Stimulated activated CD4-positive, alpha-beta T cell treated with anti-CD3 and anti-CD28 coated beads, Interleukin-4, amount 100 ng/mL, for 1 hour (primary cell): ENCODE results near the gene DHX30.

ENCODE experiments used
- DNase-seq: peaks from one replicate; pipeline ENCODE4 v3.0.0-alpha.2; 2020

The DHX30 gene

DNA sequence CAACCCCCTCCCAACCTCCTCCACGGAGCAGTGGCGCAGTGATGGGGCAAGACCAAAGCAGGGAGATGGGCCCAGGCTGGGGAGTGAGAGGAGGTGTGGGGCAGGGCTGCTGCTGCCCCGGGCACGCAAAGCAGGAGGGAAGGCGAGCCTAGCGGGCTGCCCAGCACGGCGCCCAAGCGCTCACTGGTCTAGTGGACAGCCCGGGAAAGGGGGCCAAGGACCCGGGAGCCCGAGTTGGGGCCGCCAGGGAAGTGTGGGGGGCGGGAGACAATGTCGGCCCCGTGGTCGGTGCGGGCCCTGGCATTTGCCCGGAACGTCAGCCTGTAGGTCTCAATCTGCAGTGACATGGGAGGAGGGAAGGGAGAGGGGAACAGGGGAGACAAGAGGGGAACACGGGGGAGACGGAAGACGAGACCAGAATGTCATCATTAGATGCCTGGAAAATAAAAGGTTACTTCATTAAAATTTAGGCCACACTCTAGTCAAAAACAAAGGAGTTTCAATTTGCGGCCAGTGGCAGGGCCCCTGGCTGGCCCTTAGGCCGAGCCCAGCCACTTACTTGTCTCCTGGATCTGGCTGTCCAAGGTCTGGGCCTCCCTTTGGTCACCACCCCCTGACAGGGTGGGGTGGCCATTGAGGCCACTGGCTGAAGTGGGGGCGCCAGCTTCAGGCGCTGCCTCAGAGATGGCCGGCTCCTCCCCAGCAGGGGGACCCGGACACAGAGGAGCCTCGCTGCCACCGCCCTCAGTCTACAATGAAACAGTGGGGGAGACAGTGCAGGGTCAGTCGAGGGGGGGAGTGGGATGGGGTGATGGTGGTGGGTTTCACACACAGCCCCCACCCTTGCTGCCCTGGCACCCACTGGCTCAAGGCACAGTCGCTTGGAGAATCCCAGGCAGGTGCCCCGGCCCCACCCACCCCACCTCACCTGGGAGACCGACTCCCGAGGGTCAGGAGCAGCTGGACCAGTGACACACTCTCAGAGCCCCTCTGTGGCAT is 50.0 kb downstream of the DHX30 start:
- no peak for DNase-seq

DNA sequence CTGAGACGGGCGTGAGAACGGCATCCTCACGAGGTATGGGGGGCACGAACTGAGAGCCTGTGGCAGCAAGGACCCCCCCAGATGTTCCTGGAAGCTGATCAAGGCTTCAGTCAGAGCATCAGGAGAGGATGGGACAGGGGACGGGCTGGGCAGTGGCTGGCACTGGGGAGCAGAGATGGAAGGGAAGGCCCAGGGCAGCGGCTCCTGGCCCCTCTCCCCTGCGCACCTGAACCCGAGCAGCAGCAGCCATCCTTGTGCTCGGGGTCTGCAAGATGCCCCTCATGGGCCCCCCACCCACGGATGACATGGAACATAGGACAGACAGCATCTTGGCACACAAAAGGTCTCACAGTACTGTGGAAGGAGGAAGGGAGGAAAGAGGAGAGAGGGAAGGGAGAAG is 51.3 kb downstream of the DHX30 start:
- no peak for DNase-seq

DNA sequence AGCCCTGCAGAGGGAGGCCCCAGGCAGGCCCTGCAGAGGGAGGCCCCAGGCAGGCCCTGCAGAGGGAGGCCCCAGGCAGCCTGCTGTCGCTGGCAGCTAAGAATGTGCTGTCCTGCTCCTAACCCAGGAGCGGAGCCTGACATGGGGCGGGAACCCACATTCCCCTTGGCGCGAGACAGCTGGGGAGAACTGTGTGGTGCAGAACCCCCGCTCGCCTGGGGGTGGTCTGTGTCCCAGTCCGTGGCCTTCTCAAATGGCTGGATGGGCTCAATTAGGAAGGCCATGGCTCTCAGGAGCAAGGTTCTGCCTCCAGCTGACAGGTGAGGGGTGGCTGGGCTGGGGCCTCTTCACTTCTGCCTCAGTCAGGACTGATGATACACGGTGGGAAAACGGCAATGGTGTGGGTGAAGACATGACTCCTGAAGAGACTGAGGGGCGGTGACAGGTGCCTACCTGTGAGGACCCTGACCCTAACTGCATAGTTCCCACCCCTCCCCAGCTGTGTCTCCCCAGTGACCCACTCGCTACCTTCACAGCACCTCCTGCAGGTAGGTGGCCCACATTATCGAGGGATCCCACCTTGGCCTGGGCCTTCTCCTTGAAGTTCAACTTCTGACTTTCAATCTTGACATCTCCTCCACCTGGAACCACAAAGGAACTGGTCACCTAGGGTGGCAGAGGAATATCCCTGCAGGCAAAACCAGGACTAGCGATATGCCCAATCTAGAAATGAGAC is 52.0 kb downstream of the DHX30 start:
- no peak for DNase-seq

DNA sequence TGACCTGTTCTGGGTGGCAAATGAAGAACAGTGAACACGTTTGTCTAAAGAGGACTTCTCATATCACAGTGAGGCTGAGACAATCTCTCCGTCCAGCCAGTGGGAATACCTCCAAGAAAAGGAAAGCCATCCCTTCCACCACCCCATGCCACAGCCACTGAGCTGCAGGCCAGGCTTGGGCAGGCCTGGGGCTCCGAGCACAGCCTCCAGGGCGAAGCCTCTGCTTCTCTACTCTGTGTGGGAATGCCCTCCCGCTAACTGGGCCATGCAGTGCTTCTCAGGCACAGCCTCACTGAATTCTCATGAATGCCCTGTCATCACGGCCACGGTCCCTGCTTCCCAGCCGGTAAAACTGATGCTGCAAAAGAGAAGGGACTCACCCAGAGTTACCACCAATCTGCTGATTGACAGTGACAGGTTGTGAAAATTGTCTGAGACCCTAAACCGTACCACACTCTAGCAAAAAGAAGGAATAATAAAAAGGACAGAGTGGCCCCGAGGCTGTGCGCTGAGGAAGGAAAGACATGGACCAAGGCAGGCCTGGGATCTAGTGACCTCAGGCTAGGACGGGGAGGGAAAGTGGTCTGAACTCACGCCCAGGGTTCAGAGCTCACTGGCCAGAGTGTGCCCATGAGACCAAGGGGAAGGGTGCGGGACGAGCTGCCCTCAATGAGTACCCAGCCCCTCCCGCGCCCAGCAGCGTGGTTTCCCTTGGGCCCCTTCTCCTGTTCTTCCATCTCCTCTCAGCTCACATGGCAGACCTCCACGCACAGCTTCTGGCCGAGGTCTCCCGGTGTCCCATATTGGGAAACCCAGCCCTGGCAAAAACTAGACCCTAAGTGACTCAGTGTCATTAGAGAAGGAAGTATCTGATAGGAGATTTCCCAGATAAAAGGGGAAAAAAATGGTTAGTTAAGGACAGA is 52.8 kb downstream of the DHX30 start:
- DNase-seq, result no peak

DNA sequence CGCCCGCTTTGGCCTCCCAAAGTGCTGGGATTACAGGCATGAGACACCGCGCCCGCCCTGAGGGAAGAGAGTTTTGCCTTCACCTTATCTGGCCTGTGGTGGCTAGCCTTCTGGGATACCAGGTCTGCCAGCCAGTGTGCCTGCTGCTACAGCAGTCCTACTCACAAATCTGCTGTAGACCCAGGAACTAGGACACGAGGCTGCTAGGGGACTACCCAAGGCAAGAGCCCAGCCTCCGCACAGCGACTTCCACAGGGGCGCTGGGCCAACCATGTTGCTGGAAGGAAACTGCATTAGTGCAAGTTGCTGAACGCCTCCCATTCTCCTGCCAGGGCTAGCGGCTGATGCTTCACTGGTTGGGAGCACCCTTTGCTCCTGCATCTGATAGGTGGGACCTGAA is 53.7 kb downstream of the DHX30 start:
- no peak for DNase-seq

DNA sequence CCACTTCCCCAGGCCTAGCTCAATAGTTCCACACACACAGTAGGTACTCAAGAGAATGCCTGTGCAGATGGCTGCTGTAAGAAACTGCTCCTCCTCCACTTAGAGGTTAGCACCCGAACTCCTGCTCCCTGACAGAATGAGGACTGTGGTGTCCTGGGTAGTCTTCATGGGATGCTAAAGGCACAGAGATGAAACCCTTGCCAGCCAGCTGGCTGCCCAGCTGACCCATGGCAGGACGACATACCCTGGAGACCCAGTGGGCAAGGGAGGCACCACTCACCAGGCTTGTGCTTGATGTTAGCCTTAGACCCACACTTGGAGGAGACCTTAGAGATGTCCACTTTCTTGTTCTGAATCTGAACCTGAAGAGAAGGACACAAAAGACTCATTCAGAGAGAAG is 54.2 kb downstream of the DHX30 start:
- no peak for DNase-seq

DNA sequence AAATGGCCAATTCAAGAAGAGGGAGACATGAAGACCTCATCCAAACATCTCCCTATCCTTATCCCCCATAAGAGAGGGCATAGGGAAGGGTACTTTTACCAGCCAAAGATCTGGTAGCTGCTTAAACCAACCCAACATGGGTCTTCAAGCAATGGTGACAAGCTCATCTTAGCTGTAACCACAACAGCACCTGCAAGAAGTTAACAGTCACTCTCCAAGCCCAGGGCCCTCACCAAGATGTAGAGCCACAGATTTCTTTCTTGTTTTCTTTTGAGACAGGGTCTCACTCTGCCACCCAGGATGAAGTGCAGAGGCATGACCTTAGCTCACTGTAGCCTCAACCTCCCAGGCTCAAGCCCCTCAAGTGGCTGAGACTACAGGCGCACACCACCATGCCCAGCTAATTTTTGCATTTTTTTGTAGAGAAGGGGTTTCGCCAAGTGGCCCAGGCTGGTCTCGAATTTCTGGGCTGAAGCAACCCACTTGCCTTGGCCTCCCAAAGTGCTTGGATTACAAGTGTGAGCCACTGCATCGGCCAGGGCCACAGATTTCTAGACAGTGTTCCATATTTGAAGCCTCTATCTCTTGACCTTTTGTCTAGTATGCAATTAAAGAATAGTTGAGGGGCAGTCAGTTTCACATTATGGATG is 57.1 kb downstream of the DHX30 start:
- no peak for DNase-seq

DNA sequence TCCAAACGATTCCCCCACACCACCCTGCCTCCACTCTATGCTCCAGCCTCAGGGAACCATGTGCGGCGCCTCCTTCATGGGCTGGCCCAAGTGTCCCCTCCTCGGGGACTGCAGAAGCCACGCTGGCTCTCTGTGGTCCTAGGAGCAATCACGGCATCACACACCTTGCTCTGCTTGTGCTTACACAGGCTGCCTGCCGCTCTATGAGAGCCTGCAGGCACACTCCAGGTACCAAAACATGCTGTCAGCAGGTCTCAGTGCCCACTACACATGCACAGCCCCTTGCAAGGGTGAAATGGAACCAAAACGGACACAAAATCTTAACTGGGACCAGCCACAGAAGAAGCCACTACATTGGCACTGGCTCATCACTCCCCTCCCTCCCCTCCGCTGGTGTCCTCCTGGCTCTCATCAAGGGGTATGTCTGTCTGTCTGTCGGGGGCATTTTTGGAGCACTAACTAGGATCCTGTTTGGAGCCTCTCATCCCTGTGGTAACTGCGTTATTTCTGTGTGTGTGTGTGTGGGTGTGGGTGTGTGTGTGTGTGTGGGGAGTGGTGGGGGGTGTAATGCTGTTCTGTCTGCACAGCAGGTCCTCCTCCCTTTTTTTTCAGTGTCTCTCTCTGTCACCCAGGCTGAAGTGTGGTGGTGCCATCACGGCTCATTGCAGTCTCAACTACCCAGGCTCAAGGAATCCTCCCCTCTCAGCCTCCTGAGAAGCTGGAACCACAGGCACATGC is 60.6 kb downstream of the DHX30 start:
- DNase-seq, result no peak

DNA sequence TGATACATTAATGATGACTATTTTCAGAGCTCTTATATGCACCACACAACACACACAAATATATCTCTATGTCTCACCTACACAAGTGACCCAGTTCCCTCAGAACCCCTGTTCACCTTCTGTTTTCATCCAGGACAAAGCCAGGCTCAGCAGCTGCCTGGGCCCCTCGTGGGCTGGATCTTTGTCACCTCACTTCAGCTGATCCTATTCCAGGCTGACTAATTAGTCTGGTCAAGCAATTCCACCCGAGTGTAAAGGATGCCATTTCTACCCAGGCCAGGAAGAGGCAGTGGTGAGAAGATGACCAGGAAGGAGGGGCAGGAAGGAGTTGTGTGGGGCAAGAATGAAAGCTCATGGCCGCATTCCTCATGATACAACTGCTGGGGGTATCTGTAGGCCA is 62.3 kb downstream of the DHX30 start:
- DNase-seq, result no peak

DNA sequence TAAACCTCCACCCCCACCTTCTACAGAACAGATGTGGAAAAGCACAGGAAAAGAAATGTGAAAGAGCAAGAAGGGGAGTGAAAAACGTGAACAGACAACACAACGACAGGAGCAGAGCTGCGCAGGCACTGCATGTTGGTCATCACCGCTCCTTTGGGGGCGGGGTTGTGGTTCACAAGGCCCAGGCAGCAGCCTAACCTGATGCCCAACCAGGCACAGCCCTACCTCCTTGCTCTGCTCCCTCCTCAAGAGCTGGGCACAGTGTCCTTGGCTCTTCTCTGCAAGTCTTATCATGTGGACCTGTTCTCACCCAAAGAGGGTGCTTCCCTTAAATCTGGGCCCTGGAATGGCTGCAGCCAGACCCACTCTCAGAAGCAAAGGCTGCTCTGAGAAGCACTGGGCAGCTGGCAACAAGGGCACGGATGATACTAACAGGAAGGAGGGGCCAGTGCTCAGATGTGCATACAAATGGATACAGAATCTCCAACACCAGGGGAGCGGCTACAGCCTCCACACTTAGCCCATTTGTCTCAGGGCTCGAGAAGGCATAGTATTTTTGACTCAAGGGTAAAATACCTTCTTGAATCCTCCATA is 64.6 kb downstream of the DHX30 start:
- DNase-seq, result no peak

DNA sequence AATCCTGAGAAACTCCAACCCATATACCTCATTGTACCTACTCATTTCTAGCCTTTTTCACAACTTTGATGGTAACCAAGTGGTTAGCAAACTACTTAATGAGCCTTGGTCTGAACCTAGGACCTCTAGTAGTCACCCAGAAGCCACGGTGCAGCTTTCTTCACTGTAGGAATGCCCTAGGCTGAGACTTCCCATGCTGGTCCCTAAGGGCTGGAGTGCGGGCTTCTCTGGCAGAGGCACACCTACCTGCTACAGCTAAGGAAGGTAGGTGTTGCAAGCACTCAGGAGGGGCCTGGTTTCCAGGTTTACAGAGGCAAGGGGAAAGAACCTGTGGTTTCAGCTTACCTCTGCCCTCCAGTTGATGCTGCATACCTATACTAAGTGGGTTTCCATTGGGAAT is 65.4 kb downstream of the DHX30 start:
- no peak for DNase-seq

DNA sequence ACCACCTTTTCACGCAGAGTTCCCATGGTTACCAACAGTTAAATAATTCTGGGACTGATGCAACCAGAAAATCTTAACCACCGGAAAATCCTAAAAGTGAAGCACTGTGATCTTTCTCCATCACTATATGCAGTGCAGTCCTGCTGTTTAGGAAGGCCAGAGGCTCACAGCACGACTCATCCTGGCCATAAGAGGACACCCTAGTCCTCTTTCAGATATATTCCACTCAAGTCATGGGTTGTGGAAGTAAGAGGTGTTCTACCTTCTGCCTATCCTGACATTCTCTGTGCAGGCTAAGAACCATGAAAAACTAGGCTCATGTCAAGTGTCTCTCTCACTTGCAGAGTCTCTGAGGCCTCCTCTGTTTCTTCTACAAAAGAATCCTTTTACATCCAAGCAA is 67.2 kb downstream of the DHX30 start:
- DNase-seq, result no peak

DNA sequence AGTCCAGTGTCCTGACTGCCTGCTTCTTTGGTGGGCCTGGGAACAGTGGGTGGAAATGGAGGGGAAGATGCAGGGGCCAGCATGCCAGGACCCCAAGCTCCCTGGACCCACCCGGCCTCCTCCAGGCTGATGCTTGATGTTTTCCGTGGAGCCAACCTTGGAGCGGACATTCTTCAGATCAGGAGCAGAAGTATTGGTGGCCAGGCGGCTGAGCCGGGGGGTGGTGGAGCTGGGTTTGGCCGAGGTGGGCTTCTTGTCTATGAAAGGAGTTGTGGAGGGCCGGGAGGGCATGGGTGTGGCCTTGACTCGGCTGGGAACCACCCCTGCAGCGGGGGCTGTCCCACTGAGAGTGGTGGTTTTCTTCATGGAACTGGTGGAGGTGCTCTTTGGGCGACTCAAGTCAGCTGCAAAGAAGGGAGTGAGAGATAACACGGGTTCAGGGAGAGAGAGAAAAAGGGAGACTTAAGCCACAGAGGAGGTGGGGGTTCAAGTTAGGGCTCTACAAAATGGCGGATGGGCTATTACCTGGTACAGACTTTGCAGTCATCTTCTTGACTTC is 67.8 kb downstream of the DHX30 start:
- DNase-seq, result no peak

DNA sequence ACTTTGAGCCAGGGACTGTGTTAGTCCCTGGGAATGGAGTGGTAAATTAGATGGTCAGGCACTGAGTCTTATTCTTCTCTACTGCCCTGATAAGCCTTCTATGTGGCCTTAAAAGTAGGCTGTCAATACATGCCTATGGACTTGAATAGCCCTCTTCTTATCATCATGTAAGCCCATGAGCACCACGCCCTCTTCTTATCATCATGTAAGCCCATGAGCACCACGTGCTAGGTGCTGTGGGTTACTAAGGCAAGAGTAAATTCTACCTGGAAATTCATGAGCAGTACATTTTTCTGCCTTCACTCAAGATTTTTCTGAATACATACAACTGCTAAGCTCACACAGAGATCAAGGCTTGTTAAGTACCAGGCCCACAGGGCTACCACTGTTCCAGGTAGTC is 68.5 kb downstream of the DHX30 start:
- no peak for DNase-seq

DNA sequence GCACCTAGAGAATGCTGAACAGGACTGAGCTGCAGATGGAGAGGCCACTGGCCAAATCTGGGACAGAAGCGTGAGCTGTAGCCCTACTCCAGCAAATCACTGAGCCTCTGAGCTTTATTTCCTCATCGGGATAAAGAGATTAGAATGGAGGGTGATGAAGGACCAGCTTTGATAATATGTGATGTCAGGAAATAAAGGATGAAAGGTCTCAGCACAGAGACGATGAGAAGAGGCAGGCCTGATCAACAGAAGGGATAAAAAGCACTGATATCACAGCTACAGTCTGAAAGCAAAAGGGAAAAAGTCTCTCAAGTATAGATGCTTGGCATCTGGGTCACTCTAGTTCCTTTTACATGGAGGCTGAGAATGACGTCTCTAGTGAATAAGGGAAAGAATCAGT is 70.0 kb downstream of the DHX30 start:
- DNase-seq, result no peak

DNA sequence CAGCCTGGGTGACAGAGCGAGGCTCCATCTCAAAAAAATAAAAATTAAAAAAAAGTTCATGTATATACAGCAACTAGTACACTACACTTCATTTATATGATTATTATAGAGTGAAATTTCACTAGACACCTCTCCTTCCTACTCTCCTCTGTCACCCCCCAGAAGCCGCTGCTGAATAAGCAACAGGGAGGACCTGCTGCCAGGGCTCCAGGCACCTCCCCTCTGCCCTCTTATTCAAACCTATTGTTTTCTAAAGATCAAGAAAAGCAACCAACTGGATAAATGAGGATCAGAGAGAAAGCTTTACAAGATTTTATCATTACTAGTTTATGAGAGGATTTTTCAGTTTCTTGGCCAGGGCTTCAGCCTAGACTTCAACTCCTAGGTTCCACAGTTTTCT is 71.5 kb downstream of the DHX30 start:
- no peak for DNase-seq

DNA sequence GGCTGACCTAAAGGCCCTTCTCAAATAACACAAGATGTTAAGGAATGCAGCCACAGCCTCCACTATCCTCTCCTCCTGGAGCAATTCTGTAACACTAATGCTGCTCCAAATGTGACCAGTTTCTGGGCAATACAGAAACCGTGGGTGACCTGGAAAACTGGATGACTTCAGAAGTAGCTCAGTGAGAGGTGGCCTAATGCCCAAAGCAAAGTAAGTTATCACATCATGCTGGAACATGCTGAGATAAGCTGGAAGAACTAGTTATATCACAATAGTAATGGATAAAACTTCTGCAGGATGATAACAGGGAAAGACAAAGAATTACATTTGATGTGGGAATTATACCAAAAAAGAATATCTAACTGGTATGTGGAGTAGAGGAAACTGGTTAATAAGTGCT is 72.0 kb downstream of the DHX30 start:
- DNase-seq, result no peak

DNA sequence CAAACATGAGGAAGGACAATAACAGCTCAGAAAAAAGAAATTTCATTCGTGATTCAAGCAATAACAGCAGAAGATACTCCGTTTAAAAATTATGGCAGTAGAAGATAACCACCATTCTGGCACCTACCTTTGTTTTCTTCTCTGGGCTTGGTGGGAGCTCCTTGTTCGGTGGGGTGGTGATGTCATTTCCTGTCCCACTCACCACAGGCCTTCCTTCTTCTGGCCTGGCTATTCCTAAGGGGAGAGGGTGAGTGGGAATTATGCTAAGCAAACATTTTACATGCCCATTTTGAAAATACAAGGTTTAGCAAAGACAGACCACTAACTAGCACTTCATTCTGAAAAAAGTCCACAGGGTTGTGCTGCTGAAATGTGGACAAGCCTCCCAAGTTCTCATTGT is 74.4 kb downstream of the DHX30 start:
- no peak for DNase-seq

DNA sequence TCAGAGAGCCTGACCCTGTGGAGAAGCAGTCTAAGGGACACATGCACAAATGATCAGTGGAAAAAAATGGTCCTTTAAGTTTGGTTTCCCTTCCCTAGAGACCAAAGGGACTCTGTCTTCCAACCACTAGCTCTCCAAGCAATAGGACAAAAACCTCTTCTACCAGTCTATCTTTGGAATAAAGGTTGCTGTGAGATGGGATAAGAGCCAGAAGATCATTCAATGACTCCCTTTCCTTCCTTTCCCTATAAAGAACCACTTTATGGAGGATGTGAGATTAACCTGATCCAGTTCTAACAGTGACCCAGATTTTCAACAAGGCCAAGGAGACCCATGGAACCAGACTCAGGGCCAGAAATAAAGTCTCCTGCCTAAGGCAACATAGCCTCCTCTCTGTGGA is 74.8 kb downstream of the DHX30 start:
- DNase-seq, result no peak

DNA sequence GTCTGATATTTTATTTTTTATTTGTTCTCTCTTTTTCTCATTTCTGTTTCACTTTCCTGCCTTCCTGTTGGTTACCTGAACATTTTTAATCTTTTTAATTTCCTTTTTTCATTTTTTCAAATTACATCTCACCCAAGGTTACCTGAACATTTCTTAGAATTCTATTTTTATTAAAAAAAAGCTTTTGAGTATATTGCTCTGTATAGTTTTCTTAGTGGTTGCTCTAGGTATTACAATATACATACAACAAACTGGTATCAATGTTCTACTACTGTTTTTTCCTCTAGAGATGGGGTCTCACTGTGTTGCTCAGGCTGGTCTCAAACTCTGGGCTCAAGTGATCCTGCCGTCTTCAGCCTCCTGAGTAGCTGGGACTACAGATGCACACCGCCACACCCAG is 79.4 kb downstream of the DHX30 start:
- no peak for DNase-seq

DNA sequence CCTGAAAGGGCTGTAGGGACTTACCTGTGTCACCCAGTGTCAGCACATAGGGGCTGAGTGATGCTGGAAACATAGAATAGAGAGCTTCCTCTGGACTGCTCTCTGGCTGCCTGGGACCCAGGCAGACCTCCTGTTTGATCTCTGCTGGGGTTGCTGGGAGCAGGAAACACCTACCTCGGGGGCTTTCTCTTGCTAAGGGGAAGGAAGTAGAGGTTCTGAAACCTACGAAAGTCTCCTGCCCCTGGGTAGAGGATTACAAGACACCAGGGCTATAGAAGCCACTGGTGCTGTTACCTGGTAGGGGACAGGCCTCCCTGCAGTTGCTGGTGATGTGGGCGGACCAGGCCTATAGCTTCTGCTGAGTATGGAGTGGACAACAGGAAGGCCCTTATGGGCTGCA is 81.7 kb downstream of the DHX30 start:
- no peak for DNase-seq
